Type B pancreatic cell (in vitro differentiated cells): ENCODE results near the gene CEACAM21. TPM values are rescaled to one million over a fixed set of nuclear protein-coding genes. Genes with fewer than 3 reads are reported as not detected.
A peak's percentile ranks its signal among the peaks of the same experiment; 100 is the strongest.

ENCODE experiments used
- DNase-seq: peaks from one replicate; pipeline ENCODE4 v3.0.0; 2021; ENCODE audit warnings: mixed read lengths; ENCODE audit not compliant: unreplicated experiment; ENCODE audit errors: extremely low spot score
- H3K27ac Mint-ChIP-seq: 2 replicates; pipeline ENCODE4 v1.8.0; 2021; ENCODE audit warnings: mild to moderate bottlenecking, mixed read lengths
- H3K27me3 Mint-ChIP-seq: 2 replicates; pipeline ENCODE4 v1.8.0; 2021; ENCODE audit warnings: mixed read lengths
- H3K36me3 Mint-ChIP-seq: 2 replicates; pipeline ENCODE4 v1.8.0; 2021; ENCODE audit warnings: mixed read lengths
- H3K4me1 Mint-ChIP-seq: one replicate; pipeline ENCODE4 v1.8.0; 2021; ENCODE audit warnings: mixed read lengths; ENCODE audit not compliant: unreplicated experiment
- H3K4me3 Mint-ChIP-seq: 2 replicates; pipeline ENCODE4 v1.8.0; 2021; ENCODE audit warnings: mild to moderate bottlenecking, mixed read lengths
- H3K9me3 Mint-ChIP-seq: 2 replicates; pipeline ENCODE4 v1.8.0; 2021; ENCODE audit warnings: mixed read lengths
- total RNA-seq: library from RNA; stranded (reverse); gene quantifications from 2 replicates; pipeline ENCODE4 v1.2.1, GENCODE V29; 2021; ENCODE audit warnings: low replicate concordance
- TF ChIP-seq, protein P1 (sequence below): fragments of 200-600 bp; sonication (generic); conservative IDR thresholded peaks from 2 replicates; pipeline ENCODE4 v1.5.0; 2021; ENCODE audit warnings: antibody characterized with exemption, mild to moderate bottlenecking

CEACAM21 gene
- total RNA-seq, 1 donor from 2014 or later = not detected

DNA sequence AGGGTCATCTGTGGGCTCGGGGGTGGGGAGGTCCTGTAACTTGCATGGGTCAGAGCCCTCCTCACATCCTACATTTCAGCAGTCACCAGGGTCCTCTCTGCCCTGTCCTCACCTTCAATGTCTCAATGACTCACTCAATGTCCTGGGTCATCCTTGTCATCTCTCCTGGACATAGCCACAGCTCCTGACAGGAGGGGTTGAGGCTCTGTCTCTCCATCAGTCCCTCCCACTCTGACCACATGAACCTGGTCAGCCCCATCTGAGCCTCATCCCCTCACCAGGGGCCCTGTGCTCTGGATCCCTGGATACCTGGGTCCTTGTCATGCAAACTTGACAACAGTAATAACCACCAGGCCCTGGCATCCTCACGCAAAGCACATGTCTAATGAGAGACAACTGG is 13.4 kb downstream of the CEACAM21 start:
- Mint-ChIP-seq H3K9me3 (peaks cover 7% of the 10 kb centered on the region), H3K4me3 (no peak overlapping the region), H3K36me3 (peaks cover 3% of the 10 kb centered on the region), H3K27ac (no peak overlapping the region), H3K4me1 (no peaks in the 10 kb centered on the region), H3K27me3 (peaks cover 4% of the 10 kb centered on the region)
- DNase-seq = no peak
- TF ChIP-seq, protein P1, sequence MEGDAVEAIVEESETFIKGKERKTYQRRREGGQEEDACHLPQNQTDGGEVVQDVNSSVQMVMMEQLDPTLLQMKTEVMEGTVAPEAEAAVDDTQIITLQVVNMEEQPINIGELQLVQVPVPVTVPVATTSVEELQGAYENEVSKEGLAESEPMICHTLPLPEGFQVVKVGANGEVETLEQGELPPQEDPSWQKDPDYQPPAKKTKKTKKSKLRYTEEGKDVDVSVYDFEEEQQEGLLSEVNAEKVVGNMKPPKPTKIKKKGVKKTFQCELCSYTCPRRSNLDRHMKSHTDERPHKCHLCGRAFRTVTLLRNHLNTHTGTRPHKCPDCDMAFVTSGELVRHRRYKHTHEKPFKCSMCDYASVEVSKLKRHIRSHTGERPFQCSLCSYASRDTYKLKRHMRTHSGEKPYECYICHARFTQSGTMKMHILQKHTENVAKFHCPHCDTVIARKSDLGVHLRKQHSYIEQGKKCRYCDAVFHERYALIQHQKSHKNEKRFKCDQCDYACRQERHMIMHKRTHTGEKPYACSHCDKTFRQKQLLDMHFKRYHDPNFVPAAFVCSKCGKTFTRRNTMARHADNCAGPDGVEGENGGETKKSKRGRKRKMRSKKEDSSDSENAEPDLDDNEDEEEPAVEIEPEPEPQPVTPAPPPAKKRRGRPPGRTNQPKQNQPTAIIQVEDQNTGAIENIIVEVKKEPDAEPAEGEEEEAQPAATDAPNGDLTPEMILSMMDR = no peak

DNA sequence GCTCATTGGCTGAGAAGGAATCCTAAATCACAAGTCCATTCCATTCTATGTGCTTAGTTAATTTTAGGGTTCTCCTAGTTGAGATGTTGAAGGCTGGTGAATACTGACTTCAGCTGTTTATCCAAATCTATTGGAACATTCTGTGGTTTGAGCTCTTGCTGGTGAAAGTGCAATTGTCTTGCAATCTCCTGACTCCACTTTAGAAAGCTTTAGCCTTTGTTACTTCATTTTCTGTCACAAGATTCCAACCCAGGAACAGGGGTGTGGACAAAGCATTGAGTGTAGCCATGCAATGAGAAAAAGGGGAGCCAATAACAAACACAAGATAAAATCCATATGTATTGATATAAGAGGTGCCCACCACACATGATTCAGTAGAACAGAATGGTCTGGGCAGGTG is 15.0 kb downstream of the CEACAM21 start:
- DNase-seq = no peak
- Mint-ChIP-seq H3K9me3 (peaks cover 7% of the 10 kb centered on the region), H3K27me3 (peaks cover 9% of the 10 kb centered on the region), H3K4me3 (no peak overlapping the region), H3K4me1 (no peaks in the 10 kb centered on the region), H3K36me3 (peaks cover 3% of the 10 kb centered on the region), H3K27ac (no peak overlapping the region)
- TF ChIP-seq, protein P1 = no peak

DNA sequence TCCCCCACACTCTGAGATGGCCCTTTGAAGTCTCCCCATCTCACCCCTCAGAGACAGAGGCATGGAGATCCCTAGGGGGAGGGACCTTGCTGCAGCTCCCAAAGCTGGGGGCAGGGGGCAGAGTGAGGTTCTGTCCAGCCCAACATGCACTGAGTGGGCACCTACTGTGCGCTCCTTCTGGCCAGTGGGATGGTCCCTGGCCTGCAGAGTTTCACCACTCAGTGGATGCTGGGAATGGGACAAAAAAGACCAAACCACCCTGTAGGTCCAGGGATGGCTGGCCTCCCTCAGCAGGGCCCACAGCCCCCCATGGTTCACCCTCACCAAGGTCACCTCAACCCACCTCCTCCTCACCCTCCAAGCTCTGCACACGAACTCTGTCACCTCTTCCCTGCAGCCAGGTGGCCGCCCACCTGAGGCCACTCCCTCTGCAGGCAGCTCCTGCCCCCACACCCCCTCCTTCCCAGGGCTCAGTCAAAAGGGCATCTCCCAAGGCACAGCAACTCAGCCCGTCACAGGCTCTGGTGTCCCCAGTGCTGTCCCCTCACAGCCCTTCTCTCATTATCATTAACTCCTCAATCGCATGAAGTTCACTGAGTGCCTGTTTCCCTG is 16.1 kb downstream of the CEACAM21 start:
- H3K27ac Mint-ChIP-seq = no peak overlapping the region
- no peaks in the 10 kb centered on the region for H3K4me1 Mint-ChIP-seq
- TF ChIP-seq, protein P1 = no peak
- H3K36me3 Mint-ChIP-seq = peaks cover 3% of the 10 kb centered on the region
- H3K27me3 Mint-ChIP-seq = peaks cover 9% of the 10 kb centered on the region
- H3K9me3 Mint-ChIP-seq = peaks cover 7% of the 10 kb centered on the region
- H3K4me3 Mint-ChIP-seq = no peak overlapping the region
- no peak for DNase-seq

DNA sequence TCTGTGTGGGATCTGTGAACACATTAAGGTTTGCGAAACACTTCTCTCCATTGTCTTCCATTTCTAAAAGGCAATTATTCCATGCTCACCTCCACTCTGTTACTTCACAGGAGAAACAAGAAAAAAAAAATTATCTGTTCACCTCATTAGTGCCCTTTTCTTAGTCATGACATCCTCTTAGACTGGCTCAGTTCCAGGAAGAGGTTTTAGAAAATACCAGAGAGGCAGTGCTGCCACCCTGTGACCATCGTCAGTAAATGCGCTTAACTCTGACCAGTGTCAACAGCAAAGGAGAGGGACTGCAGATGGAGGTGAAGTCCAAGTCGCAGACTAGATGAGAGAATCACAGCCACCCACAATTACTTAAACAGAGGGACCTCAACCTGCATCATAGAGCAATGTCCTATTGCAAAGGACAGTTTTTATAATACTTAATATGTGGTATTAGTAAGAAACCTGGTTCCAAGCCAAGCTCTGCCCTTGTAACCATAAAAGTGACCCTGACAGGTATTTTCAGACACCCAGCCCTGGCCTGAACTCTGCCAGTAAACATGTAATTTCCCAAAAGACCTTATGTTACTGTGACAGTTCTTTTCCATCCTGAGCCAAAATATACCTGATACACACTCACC is 19.4 kb downstream of the CEACAM21 start:
- H3K27ac Mint-ChIP-seq = no peak overlapping the region
- TF ChIP-seq, protein P1 = peak; percentile 73
- no peaks in the 10 kb centered on the region for H3K9me3 Mint-ChIP-seq
- H3K4me1 Mint-ChIP-seq = no peaks in the 10 kb centered on the region
- DNase-seq = no peak
- peaks cover 10% of the 10 kb centered on the region for H3K27me3 Mint-ChIP-seq
- H3K4me3 Mint-ChIP-seq = no peak overlapping the region
- no peaks in the 10 kb centered on the region for H3K36me3 Mint-ChIP-seq

DNA sequence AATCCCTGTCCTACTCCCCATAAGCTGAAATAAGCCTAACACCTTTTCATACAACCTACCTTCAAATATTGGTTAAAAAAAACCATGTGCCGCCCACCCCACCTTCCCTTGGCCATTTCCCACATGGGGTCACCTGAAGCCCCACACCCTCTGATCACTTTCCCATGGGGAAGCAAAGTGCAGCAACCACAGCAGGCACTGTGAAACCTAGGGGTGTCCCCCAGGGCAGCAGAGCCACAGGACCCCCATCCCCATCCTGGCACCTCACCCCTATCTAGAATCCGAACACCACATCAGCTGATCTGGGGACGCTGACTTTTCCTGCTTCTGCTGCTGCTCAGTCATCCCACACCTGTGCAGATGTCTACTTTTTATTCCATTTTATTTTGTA is 19.9 kb downstream of the CEACAM21 start:
- no peaks in the 10 kb centered on the region for H3K4me1 Mint-ChIP-seq
- TF ChIP-seq, protein P1 = no peak
- H3K27ac Mint-ChIP-seq = no peak overlapping the region
- no peak overlapping the region for H3K4me3 Mint-ChIP-seq
- no peaks in the 10 kb centered on the region for H3K9me3 Mint-ChIP-seq
- H3K27me3 Mint-ChIP-seq = peaks cover 10% of the 10 kb centered on the region
- no peak for DNase-seq
- H3K36me3 Mint-ChIP-seq = no peaks in the 10 kb centered on the region
